Ovary (tissue), 9 donors: ENCODE data around the gene GLB1L. TPM values are rescaled to one million over a fixed set of nuclear protein-coding genes. Genes with fewer than 3 reads are reported as not detected.
"Not testable (repeated sequence)": the region's sequence is repeated elsewhere in the genome, so short reads cannot be mapped to it uniquely, and the experiment has no call there.

Source experiments
- DNase-seq, 5 donors: peaks; one replicate each; pipeline ENCODE4 v3.0.0-alpha.2; 2019 to 2020
- H3K27ac ChIP-seq, 2 donors: fragments of 200-600 bp; one replicate each; pipeline versions ENCODE4 v1.5.1 to v1.8.0; 2019 to 2022
- H3K27me3 ChIP-seq: fragments of 200-600 bp; one replicate; pipeline ENCODE4 v1.8.0; 2022
- H3K36me3 ChIP-seq: fragments of 200-600 bp; sonication (generic); one replicate; pipeline ENCODE4 v1.5.1; 2019
- H3K4me1 ChIP-seq: one replicate; pipeline ENCODE4 v1.8.1; 2013; ENCODE audit warnings: mild to moderate bottlenecking, moderate library complexity; ENCODE audit not compliant: insufficient read depth
- H3K4me3 ChIP-seq: fragments of 200-600 bp; sonication (generic); one replicate; pipeline ENCODE4 v1.5.1; 2017
- H3K9me3 ChIP-seq, 2 donors: fragments of 200-600 bp in 1 of 2; sonication (generic) in 1 of 2; one replicate each; pipeline versions ENCODE4 v1.5.1 to v1.8.1; 2013 to 2019; ENCODE audit warnings: mild to moderate bottlenecking in 1 of 2, moderate library complexity in 1 of 2
- CTCF ChIP-seq, 3 donors: fragments of 450-650 bp in 2 of 3; fragments of 200-600 bp in 1 of 3; IDR thresholded peaks; one replicate each; pipeline versions ENCODE4 v1.5.1 to v1.8.0; 2016 to 2022; ENCODE audit warnings: antibody characterized with exemption in 3 of 3, mild to moderate bottlenecking in 1 of 3
- EP300 ChIP-seq: sonication (generic); formaldehyde crosslinking; IDR thresholded peaks from one replicate; pipeline ENCODE4 v1.6.1; 2017; ENCODE audit warnings: antibody characterized with exemption
- POLR2A ChIP-seq: fragments of 450-650 bp; IDR thresholded peaks from one replicate; pipeline ENCODE4 v1.6.1; 2017; ENCODE audit warnings: antibody characterized with exemption, mild to moderate bottlenecking, moderate library complexity
- WGBS, 3 donors: extraction: QIAGEN DNeasy Blood & Tissue Kit in 1 of 3; methylation state at CpG; one replicate each; pipeline versions ENCODE4 v1.1.5 to v1.1.7; 2013 to 2017; 5-methylcytosine and 5-hydroxymethylcytosine counted together
- intact Hi-C, 4 donors: fragments of 100-400 bp; cut with DNase I; formaldehyde crosslinking; loops; one replicate each; pipeline versions ENCODE4 v1.11.0 to v1.15.1; 2022 to 2023
- polyA plus RNA-seq, 2 donors: library from polyadenylated mRNA; stranded (reverse); fragments of 200-250 nt in 1 of 2; fragments of 350-450 nt in 1 of 2; fragmentation: Illumina TruSeq in 1 of 2; extraction: RNeasy Lipid Tissue Mini Kit (QIAGEN cat#74804) in 1 of 2; gene quantifications; one replicate each; pipeline ENCODE4 v1.2.3, GENCODE V29; 2013 to 2014
- total RNA-seq, 7 donors: library from RNA; depleted of rRNA in 2 of 7; stranded (reverse); fragments of >200 nt in 2 of 7; fragmentation: NEBNext Ultra II Directional in 3 of 7; extraction: Animal tissue kit (Norgen Biotek cat#: 25700) in 3 of 7; gene quantifications; one replicate each; pipeline versions ENCODE4 v1.1.0 to v1.2.4, GENCODE V29; 2016 to 2023
- donor health status: DM: no; HTN: no; CAD: no; lungs with moderate emphysema.
- donor health status: DM: no; HTN: no; CAD: no.
- donor health status: Bipolar disorder and iron deficiency.
- donor health status: DM: yes; HTN: yes; CAD: no.
- donor health status: DM: no; HTN: no; CAD: no.
- donor health status: DM: yes; HTN: yes; CAD: no.

GLB1L gene
- total and polyA plus RNA-seq, 9 donors, result 5.7 to 20.3 (median 13.9) TPM

GRCh38 chr2:219205165-219205538 is 40.1 kb downstream of the GLB1L start:
- Histone ChIP-seq H3K4me3 (no peak overlapping the region), H3K4me1 (peaks cover 4% of the 10 kb centered on the region), H3K27me3 (no peaks in the 10 kb centered on the region), H3K9me3 (no peaks in the 10 kb centered on the region), H3K27ac (no peak overlapping the region), H3K36me3 (no peaks in the 10 kb centered on the region)
- intact Hi-C loops, result no loop called here
- no peak for TF ChIP-seq POLR2A
- no peak for TF ChIP-seq CTCF (IDR thresholded peaks at IDR 0.05)
- TF ChIP-seq EP300, result no peak
- WGBS, 3 donors, result 64 to 73% (median 64%) methylated on average over 5 of the region's 5 CpGs
- no peak for DNase-seq

GRCh38 chr2:219204425-219205164 is 40.6 kb downstream of the GLB1L start:
- DNase-seq, result no peak
- H3K4me3 ChIP-seq, result no peak overlapping the region
- no peaks in the 10 kb centered on the region for H3K9me3 ChIP-seq
- no peaks in the 10 kb centered on the region for H3K36me3 ChIP-seq
- intact Hi-C loops, result no loop called here
- no peaks in the 10 kb centered on the region for H3K27me3 ChIP-seq
- H3K27ac ChIP-seq, result no peak overlapping the region
- H3K4me1 ChIP-seq, result peaks cover 4% of the 10 kb centered on the region
- 61 to 69% (median 64%) methylated on average over 7 of the region's 7 CpGs for WGBS, 3 donors
- TF ChIP-seq POLR2A, result no peak
- TF ChIP-seq EP300, result no peak
- TF ChIP-seq CTCF (IDR thresholded peaks at IDR 0.05), result no peak

- H3K9me3 ChIP-seq, H3K4me1 ChIP-seq, H3K27ac ChIP-seq, H3K27me3 ChIP-seq, intact Hi-C loops, H3K36me3 ChIP-seq, DNase-seq, H3K4me3 ChIP-seq: not testable (repeated sequence)
- WGBS, 3 donors, result 85 to 90% (median 90%) methylated on average over 20 to 21 of the region's 21 CpGs
These were observed 43.9 kb downstream of the GLB1L start for GRCh38 chr2:219201331-219201730.

- H3K4me1 ChIP-seq, intact Hi-C loops, H3K4me3 ChIP-seq, H3K27me3 ChIP-seq, H3K36me3 ChIP-seq, DNase-seq, H3K9me3 ChIP-seq, H3K27ac ChIP-seq: not testable (repeated sequence)
- 69 to 75% (median 71%) methylated on average over 25 to 26 of the region's 26 CpGs for WGBS, 3 donors
These were observed 44.5 kb downstream of the GLB1L start for GRCh38 chr2:219200502-219201326.

GRCh38 chr2:219199470-219200211 is 45.6 kb downstream of the GLB1L start:
- no peaks in the 10 kb centered on the region for H3K36me3 ChIP-seq
- TF ChIP-seq CTCF (IDR thresholded peaks at IDR 0.05) (no peak), POLR2A (no peak)
- H3K27me3 ChIP-seq, result no peaks in the 10 kb centered on the region
- DNase-seq, result no peak
- H3K4me3 ChIP-seq, result no peak overlapping the region
- H3K4me1 ChIP-seq, result no peaks in the 10 kb centered on the region
- intact Hi-C loops, result no loop called here
- no peaks in the 10 kb centered on the region for H3K9me3 ChIP-seq
- WGBS, 3 donors, result 73 to 84% (median 78%) methylated on average over 12 of the region's 12 CpGs
- H3K27ac ChIP-seq, result no peak overlapping the region
